Colon (tissue), 2 donors: ENCODE data around the gene MANSC1.
"Not testable (repeated sequence)": the region's sequence is repeated elsewhere in the genome, so short reads cannot be mapped to it uniquely, and the experiment has no call there.

Experiments used
- FAIRE-seq: peaks from 2 replicates; lab custom pipeline; 2012; peaks lifted over from hg19 to GRCh38; lab: Jason Lieb, UNC
- donor health status: control.
- donor health status: control.

The MANSC1 gene

GRCh38 chr12:12365446-12365802, 15.4 kb upstream of the MANSC1 start:
- FAIRE-seq = no peak

- no peak for FAIRE-seq
These were observed 14.9 kb upstream of the MANSC1 start for GRCh38 chr12:12364787-12365445.

- FAIRE-seq = no peak
These were observed 8.5 kb upstream of the MANSC1 start for GRCh38 chr12:12358528-12358927.

- no peak for FAIRE-seq
These were observed 7.8 kb upstream of the MANSC1 start for GRCh38 chr12:12357719-12358461.

GRCh38 chr12:12356896-12357718, 7.1 kb upstream of the MANSC1 start, which contains the start of gene BORCS5:
Gene BORCS5, plus strand, starts transcription at chr12:12357078. Its CDS starts 374 bp downstream, at chr12:12357452.
- FAIRE-seq = peak; percentile 85

GRCh38 chr12:12356467-12356895, 6.4 kb upstream of the MANSC1 start:
- no peak for FAIRE-seq

- FAIRE-seq = no peak
These were observed 3.8 kb upstream of the MANSC1 start for GRCh38 chr12:12353807-12354206.

- no peak for FAIRE-seq
These were observed 3.2 kb upstream of the MANSC1 start for GRCh38 chr12:12353276-12353675.

GRCh38 chr12:12351468-12352185, 1.6 kb upstream of the MANSC1 start:
- FAIRE-seq = not testable (repeated sequence)

GRCh38 chr12:12350868-12351463, 924 bp upstream of the MANSC1 start:
- peak; percentile 36 for FAIRE-seq

GRCh38 chr12:12338527-12339168, 11.4 kb downstream of the MANSC1 start:
- FAIRE-seq = no peak

- no peak for FAIRE-seq
These were observed 13.5 kb downstream of the MANSC1 start for GRCh38 chr12:12336511-12336910.

- no peak for FAIRE-seq
These were observed 14.0 kb downstream of the MANSC1 start for GRCh38 chr12:12336049-12336411.

GRCh38 chr12:12334367-12335040, 15.5 kb downstream of the MANSC1 start:
- FAIRE-seq = no peak

- FAIRE-seq = no peak
These were observed 16.4 kb downstream of the MANSC1 start for GRCh38 chr12:12333407-12334366.

GRCh38 chr12:12331896-12332295, 18.1 kb downstream of the MANSC1 start:
- no peak for FAIRE-seq

- no peak for FAIRE-seq
These were observed 18.7 kb downstream of the MANSC1 start for GRCh38 chr12:12331244-12331771.

- no peak for FAIRE-seq
These were observed 22.2 kb downstream of the MANSC1 start for GRCh38 chr12:12327802-12328201.

GRCh38 chr12:12326262-12326661, 23.8 kb downstream of the MANSC1 start:
- no peak for FAIRE-seq
